ENCODE measurements around the gene ENDOU.

DNA sequence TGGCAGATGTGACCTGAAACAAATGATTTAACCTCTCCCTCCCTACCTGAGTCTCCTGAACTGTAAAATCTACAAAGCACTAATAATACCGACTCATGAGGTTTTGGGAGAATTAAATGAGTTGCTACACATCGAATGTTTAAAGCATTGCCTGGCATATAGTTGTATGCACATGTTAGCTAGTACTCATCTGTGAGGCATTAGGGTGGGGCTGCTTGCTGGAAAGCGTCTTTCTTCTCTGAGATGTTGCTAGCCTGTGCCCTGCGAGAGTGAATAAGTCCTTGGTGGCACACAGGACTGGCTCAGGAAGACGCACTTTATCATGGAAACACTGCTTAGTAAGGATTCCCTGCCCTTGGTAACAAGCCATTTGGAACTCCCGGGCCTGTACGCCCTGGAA, 27.3 kb upstream of the ENDOU start:
- TF ChIP-seq CTCF (IDR thresholded peaks at IDR 0.05) (no peak), POLR2AphosphoS5 (IDR thresholded peaks at IDR 0.05) (no peak)

Data from upper lobe of left lung (tissue), 4 donors.